ENCODE data around the gene YWHAH. TPM values are rescaled to one million over a fixed set of nuclear protein-coding genes. Genes with fewer than 3 reads are reported as not detected.

The YWHAH gene
- total RNA-seq, 4 donors from 2014 or later: 93.0 to 111 (median 103) TPM

DNA sequence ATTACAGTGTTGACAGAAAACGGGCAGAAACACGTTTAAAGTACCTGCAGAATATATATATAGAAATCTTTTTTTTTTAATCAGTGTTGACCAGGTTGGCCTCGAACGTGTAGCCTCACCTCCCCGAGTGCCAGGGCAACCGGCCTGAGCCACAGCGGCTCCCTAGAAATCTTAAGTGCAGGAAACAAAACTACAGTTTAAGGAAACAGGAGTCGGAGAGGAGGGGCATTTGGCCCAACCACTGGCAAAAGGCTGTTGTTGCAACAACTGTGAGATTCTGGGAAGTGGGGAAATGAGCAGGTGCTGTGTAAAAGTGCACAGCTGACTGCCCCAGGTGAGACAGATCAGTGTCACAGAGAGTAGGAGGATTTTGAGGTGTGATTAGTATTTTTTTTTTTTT lies 3.7 kb downstream of the YWHAH start:
- intact Hi-C loops (cut with DNase I): loop anchor here (10.0 kb wide), 1 partner anchor 283 kb away; the partner anchor contains the start of gene PISD
- H3K27me3 ChIP-seq: no peaks in the 10 kb centered on the region
- DNase-seq: peak in 1 of 2 donors; percentile 5
- H3K9me3 ChIP-seq: no peaks in the 10 kb centered on the region
- no peak for TF ChIP-seq POLR2A (IDR thresholded peaks at IDR 0.05)
- TF ChIP-seq CTCF (IDR thresholded peaks at IDR 0.05): no peak
- 58 to 67% methylated on average over 8 of the region's 8 CpGs for WGBS, 2 donors
- H3K36me3 ChIP-seq: peaks cover 0 to 6% of the 10 kb centered on the region in 2 donors
- no peak overlapping the region for H3K27ac ChIP-seq
- H3K4me1 ChIP-seq: peaks cover 9 to 47% of the 10 kb centered on the region in 2 donors
- no peak overlapping the region for H3K4me3 ChIP-seq (replicated peaks in 1 of 3)

DNA sequence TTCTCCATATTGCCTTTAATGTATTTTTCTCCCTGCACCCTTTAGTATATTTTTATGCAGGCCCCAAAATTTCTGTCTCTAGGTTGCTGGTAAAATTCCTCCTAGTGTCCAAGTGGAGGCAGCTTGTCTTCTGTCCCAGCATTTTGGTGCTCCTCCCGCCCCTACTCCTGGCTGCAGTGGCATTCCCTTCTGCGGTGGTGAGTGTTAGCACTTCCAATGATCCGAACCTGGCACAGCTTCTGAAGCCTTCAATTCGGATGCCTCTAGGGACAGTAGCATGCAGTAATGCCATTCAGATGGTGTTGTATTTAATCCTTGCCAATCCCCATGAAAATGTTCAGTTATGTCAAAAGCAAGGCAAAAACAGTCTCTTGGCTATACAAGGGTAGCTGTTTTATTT lies 5.9 kb downstream of the YWHAH start:
- peaks cover 15 to 61% of the 10 kb centered on the region in 2 donors for H3K4me1 ChIP-seq
- WGBS, 2 donors: 57 to 63% methylated on average over 4 of the region's 4 CpGs
- H3K36me3 ChIP-seq: peaks cover 0 to 6% of the 10 kb centered on the region in 2 donors
- H3K27me3 ChIP-seq: no peaks in the 10 kb centered on the region
- DNase-seq: no peak
- no peaks in the 10 kb centered on the region for H3K9me3 ChIP-seq
- no peak overlapping the region for H3K4me3 ChIP-seq (replicated peaks in 1 of 3)
- H3K27ac ChIP-seq: no peak overlapping the region
- intact Hi-C loops (cut with DNase I): no loop called here
- TF ChIP-seq POLR2A (IDR thresholded peaks at IDR 0.05): no peak
- TF ChIP-seq CTCF (IDR thresholded peaks at IDR 0.05): no peak

DNA sequence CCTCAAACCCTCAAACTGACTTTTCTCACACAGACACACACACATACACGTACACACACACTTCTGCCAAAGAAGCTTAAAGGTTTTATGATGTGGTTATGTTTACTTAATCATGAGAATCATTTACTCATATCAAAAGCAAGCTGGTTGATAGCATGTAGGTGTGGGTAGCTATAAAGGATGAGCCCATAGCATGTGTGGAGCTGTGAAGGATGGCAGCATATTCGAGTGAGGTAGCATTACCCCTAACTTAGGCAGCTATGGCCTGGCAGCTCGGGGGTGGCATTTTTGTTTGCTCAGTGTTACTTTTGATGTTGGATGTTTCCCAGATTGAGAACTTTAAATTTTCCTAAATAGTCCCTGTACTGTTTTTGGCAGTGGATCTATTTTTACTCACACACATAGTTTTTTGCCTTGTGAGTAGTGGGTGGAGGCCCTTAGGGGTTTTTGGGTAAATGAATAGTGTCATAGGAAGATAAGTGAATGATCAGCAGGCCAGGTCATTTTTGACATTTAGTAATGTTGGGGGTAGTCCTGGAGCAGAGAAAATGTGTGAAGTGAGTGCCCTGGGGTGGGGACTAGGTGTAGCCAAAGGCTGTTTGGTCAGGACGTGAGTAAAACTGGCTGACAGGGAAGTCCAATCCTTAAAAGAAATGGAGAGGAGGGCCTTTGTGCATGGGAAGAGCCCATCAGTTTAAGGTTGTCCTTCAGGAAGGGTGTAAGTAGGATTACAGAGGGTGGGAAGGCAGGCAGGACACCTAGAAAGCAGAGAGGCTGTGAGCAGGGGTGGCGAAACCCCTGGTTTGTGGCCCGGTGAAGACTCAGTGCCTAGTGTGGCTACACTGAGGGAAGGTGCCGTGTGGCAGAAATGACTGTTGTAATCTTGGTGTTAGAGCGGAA lies 7.1 kb downstream of the YWHAH start:
- intact Hi-C loops (cut with DNase I): no loop called here
- H3K27me3 ChIP-seq: no peaks in the 10 kb centered on the region
- no peak overlapping the region for H3K4me3 ChIP-seq (replicated peaks in 1 of 3)
- DNase-seq: no peak
- peak overlapping the region in 1 of 3 donors; percentile 26 for H3K27ac ChIP-seq
- H3K4me1 ChIP-seq: peaks cover 10 to 50% of the 10 kb centered on the region in 2 donors
- H3K9me3 ChIP-seq: no peaks in the 10 kb centered on the region
- WGBS, 2 donors: 82 to 85% methylated on average over 8 of the region's 8 CpGs
- peaks cover 3 to 11% of the 10 kb centered on the region in 2 donors for H3K36me3 ChIP-seq
- TF ChIP-seq POLR2A (IDR thresholded peaks at IDR 0.05) (no peak), CTCF (IDR thresholded peaks at IDR 0.05) (no peak)

GRCh38 chr22:31952094-31952401 lies 7.7 kb downstream of the YWHAH start:
- WGBS, 2 donors: 73 to 78% methylated on average over 2 of the region's 2 CpGs
- H3K36me3 ChIP-seq: peaks cover 9 to 13% of the 10 kb centered on the region in 2 donors
- intact Hi-C loops (cut with DNase I): no loop called here
- DNase-seq: no peak
- no peaks in the 10 kb centered on the region for H3K9me3 ChIP-seq
- no peaks in the 10 kb centered on the region for H3K27me3 ChIP-seq
- no peak for TF ChIP-seq POLR2A (IDR thresholded peaks at IDR 0.05)
- no peak for TF ChIP-seq CTCF (IDR thresholded peaks at IDR 0.05)
- H3K4me3 ChIP-seq (replicated peaks in 1 of 3): no peak overlapping the region
- peaks cover 6 to 46% of the 10 kb centered on the region in 2 donors for H3K4me1 ChIP-seq
- H3K27ac ChIP-seq: peak overlapping the region in 2 of 3 donors; percentile 19 to 26

DNA sequence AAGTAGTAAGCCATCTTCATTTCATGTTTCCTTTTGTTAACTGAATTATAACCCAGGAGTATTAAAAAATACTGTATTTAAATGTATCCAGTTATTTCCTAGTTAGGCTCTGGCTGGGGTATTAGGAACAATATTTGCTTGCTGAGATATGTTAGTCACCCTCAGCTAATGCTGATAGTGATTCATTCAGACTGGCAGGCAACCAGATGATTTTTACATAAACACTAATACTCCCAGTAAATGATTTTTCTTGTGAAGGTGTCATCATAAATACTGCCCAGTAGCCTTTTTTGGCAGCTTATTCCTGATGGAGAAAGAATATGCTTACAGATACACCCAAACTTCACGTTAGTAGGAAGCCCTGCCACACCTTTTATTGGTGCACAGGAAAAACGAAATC lies 8.1 kb downstream of the YWHAH start:
- WGBS, 2 donors: 49 to 79% methylated on average over 2 of the region's 2 CpGs
- Histone ChIP-seq H3K27ac (peak overlapping the region in 2 of 3 donors; percentile 19 to 26), H3K9me3 (no peaks in the 10 kb centered on the region), H3K4me1 (peaks cover 6 to 44% of the 10 kb centered on the region in 2 donors), H3K27me3 (no peaks in the 10 kb centered on the region), H3K4me3 (replicated peaks in 1 of 3) (no peak overlapping the region), H3K36me3 (peaks cover 13 to 14% of the 10 kb centered on the region in 2 donors)
- intact Hi-C loops (cut with DNase I): no loop called here
- DNase-seq: no peak
- no peak for TF ChIP-seq POLR2A (IDR thresholded peaks at IDR 0.05)
- TF ChIP-seq CTCF (IDR thresholded peaks at IDR 0.05): no peak

Data from thyroid gland (tissue), 4 donors.